HPDE6-E6E7 (cell line): Measurements from ENCODE around the gene OXLD1.
A peak's percentile ranks its signal among the peaks of the same experiment; 100 is the strongest.

Experiments used
- DNase-seq: peaks from one replicate; pipeline ENCODE4 v3.0.0; 2011; ENCODE audit warnings: missing footprints; ENCODE audit errors: extremely low spot score

OXLD1 gene

GRCh38 chr17:81666342-81667191, at the start of gene OXLD1, which contains the start of gene CCDC137:
Gene OXLD1, minus strand, starts transcription at chr17:81666605. Its CDS starts 28 bp downstream, at chr17:81666577.
Gene CCDC137, plus strand, starts transcription at chr17:81666737. Its CDS starts 30 bp downstream, at chr17:81666767.
- peak; percentile 96 for DNase-seq

GRCh38 chr17:81715107-81715871, 48.9 kb upstream of the OXLD1 start:
- no peak for DNase-seq

- no peak for DNase-seq
Observed at GRCh38 chr17:81714412-81715106, 48.2 kb upstream of the OXLD1 start.

GRCh38 chr17:81713556-81714411, 47.4 kb upstream of the OXLD1 start:
- DNase-seq: no peak

- no peak for DNase-seq
Observed at GRCh38 chr17:81713004-81713555, 46.7 kb upstream of the OXLD1 start.

GRCh38 chr17:81712468-81713003, 46.1 kb upstream of the OXLD1 start:
- peak; percentile 52 for DNase-seq

GRCh38 chr17:81711814-81712467, 45.5 kb upstream of the OXLD1 start, which contains the start of gene SLC25A10:
Gene SLC25A10, plus strand, starts transcription at chr17:81712284. Its CDS starts 143 bp downstream, at chr17:81712427.
- peak; percentile 84 for DNase-seq

GRCh38 chr17:81710514-81711308, 44.3 kb upstream of the OXLD1 start:
- DNase-seq: no peak

- DNase-seq: no peak
Observed at GRCh38 chr17:81708739-81709185, 42.4 kb upstream of the OXLD1 start.

GRCh38 chr17:81707725-81708646, 41.6 kb upstream of the OXLD1 start:
- DNase-seq: no peak

- no peak for DNase-seq
Observed at GRCh38 chr17:81706757-81707624, 40.6 kb upstream of the OXLD1 start.

GRCh38 chr17:81706232-81706611, 39.8 kb upstream of the OXLD1 start:
- DNase-seq: no peak

- DNase-seq: no peak
Observed at GRCh38 chr17:81705518-81706231, 39.3 kb upstream of the OXLD1 start.

- no peak for DNase-seq
Observed at GRCh38 chr17:81703747-81704654, 37.6 kb upstream of the OXLD1 start.
